Measurements from ENCODE around the gene BICD2.

- TF ChIP-seq EP300 (IDR thresholded peaks at IDR 0.05; ENCODE audit: borderline replicate concordance): no peak
- TF ChIP-seq CREB1 (IDR thresholded peaks at IDR 0.05; ENCODE audit: low read depth): no peak
- no peak for TF ChIP-seq ZBTB7A (IDR thresholded peaks at IDR 0.05; ENCODE audit: low read depth)
Measured at GRCh38 chr9:92704528-92704927, 60.1 kb downstream of the BICD2 start.
